Activated CD4-positive, CD25-positive, alpha-beta regulatory T cell (primary cell): Measurements from ENCODE around the gene FUT7.
"Not testable (repeated sequence)": the region's sequence is repeated elsewhere in the genome, so short reads cannot be mapped to it uniquely, and the experiment has no call there.

ENCODE experiments used
- DNase-seq, 4 experiments: peaks; one replicate each; lab custom pipeline; 2025; lab: John Stamatoyannopoulos, UW

Gene FUT7

GRCh38 chr9:137049544-137050449 is 17.9 kb upstream of the FUT7 start:
- peak in 2 of 4 experiments; percentile 32 to 46 for DNase-seq

DNA sequence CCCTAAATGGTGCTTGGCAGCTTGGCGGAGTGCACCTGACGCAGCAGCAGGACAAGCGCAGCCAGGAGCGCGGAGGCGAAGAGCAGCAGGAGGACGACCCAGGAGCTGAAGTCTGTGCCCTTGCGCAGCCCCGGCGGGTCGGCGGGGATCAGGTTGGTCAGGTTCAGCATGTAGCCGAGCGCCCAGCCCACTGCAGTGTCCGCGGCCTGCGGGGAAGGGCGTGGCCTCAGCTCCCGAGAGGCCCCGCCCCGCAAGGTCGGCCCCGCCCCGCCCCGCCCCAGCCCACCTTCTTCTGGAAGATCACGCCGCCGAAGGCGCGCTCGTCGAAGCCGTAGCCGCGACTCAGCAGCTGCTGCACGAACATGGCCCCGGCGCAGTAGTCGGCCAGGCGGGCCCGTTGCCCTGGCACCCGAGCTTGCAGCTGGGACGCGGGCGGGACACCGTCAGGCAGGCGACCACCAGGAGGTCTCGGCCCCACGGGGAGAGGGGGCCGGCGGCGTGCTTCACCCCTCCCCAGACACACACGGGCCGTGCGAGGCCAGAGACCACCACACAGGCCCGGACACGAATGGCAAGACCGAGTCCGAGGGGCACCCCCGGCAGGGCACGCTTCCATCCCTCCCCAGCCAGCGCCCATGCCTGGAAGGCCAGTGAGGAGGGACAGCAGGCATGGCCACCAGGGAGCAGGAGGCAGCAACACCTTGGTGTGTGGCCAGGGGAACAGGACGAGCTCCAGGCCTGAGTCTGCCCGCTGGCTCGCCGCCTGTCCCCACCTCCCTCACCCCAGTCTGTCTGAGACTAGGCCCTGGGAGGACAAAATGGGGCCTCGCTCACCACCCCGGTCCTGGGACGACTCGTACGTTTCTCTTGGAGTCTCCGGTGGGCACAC is 17.0 kb upstream of the FUT7 start:
- no peak for DNase-seq

GRCh38 chr9:137046088-137046787 is 14.3 kb upstream of the FUT7 start, which contains the start of gene NPDC1:
Gene NPDC1, minus strand, starts transcription at chr9:137046177. Its CDS starts 188 bp downstream, at chr9:137045989.
- peak; percentile 48 to 71 (median 63) for DNase-seq

DNA sequence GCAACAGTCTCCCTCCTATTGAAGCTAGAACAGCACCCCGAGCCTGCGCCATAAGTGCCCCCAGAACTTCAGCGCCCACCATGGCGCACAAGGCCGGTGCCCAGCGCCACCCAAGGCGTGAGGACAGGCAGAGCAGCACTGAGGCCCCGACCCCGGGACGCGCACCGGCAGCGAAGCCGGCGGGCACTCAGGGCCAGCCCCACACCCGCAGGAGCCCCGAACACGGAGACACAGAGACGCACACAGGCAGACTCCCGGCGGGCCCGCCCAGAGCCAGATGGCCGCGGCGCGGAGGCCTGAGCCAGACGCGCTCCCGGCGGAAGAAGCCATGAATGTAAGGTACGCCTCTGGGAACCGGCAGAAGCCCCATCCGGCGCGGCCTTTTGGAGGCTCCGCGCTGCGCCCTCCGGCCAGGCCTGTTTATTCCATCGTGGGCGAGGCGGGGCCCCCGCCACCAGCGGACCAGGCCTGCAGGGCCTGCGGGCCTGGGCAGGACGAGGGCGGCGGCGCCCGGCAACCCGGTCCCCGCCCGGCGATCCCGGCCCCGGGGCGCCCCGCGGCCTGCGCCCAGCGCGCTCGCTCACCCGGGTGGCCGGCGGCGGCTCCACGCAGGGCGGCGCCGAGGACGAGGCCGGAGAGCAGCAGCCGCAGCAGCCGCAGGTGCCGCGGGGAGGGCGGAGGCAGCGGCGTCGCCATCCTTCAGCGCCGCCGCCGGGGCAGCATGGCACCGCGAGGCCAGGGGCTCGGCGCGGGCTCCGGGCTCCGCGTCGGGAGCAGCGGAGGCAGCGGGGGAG is 13.6 kb upstream of the FUT7 start:
- DNase-seq, result no peak

DNA sequence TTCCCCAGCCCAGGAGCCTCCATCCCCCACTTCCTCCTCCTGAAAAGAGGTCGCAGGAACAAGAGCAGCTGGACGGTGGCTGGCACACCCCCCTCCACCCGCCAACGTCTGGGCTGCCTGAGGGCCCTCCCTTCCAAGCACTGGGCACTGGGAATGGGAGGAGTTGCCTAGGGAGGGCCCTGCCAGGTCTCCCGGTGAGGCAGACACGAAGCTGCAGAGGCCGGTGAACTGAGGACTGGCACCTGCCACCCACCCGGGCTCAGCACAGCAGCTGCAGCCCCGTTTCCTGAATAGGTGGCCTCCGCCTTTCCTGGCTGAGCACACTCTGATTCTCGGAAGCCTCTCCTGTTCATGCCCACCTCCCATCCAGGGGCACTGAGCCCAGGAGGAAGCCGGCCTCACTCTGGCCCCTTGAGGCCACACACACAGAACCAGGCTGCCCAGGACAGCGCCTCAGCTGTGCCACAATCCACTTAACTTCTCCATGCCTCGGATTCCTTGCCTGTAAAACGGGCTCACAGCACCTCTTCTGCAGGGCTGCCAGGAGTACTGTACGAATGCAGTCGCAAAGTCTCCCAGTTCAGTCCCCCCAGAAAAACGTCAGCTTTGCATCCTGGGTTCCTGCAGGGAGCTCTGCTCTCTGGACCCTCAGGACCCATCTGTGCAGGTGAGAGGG is 12.8 kb upstream of the FUT7 start:
- DNase-seq, result no peak

DNA sequence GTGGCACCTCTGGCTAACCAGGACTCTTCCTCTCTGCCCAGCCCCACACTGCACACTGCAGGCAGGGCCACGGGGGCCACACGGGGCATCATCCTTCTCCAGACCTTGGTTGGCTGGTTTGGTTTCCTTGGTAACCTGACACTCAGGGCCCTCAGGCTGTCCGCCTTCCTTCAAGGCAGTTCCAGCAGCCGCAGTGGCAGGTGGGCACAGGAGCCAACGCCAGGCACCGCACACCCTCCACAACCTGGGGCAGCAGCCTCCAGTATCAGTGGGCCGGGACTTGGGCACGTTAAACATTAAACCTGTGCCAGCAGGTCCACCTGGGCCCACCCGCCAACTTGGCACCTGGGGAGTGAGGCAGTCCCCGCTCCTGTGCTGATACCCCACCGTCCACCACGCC is 12.1 kb upstream of the FUT7 start:
- DNase-seq, result no peak

DNA sequence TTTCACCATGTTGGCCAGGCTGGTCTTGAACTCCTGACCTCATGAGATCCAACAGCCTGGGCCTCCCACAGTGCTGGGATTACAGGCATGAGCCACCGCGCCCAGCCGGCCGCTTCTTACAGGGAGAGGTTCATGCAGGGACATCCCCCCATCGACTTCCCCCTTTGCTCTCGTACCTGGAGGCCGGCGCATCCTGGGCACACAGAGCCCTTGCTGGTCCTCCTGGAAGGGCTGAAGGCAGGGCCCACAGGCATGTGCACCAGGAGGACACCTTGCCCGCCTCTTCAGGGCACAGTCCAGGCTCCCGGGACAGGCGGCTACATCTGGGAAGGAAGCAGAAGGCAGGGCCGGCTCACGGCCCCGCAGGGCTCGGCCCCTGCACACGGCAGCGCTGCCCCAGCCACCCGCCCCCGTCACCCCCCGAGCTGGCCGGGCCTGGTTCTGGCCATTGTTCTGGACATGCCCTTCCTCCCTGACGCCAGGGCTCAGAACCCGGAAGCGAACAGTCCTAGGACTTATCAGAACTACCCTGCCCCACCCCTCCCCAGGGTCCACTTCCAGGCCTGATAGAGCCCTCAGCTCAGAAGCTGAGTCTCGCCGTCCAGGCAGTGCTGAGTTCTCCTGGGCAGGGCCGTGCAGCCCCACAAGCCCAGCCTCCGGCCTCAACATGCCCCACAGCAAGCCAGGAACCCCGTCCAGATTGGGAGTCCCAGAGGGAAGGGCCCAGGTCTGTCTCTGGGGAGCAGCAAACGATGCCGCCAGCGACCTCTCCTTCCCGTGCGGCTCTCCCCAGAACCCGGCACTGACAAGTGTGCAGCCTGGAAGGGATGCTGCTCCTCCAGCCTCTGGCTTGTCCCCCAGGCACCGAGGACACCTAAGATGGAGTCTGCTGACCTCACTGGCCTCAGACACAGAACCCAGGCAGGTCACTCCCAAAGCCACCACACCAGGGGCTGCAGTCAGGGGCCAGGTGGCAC is 11.2 kb upstream of the FUT7 start:
- DNase-seq, result no peak

- no peak for DNase-seq
Observed at GRCh38 chr9:137041124-137041523, 9.2 kb upstream of the FUT7 start.

DNA sequence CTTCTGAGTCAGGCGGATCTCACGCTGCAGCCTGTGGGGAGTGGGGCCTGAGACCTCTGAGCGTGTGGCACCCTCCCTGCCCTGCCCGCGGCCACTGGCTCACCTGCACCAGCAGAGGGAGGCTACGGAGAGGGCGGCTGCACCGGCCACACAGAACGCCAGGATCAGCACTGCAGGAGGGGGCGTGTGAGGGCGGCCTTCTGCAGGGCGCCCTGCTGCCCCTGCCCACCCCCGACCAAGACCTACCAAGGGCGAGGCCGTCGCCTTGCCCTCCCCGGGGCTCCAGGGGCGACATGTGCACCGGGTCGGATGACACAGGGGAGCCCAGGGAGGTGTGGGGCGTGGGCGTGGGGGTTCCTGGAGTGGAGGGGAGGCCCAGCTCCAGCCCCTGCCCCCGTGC is 8.7 kb upstream of the FUT7 start:
- DNase-seq, result no peak

DNA sequence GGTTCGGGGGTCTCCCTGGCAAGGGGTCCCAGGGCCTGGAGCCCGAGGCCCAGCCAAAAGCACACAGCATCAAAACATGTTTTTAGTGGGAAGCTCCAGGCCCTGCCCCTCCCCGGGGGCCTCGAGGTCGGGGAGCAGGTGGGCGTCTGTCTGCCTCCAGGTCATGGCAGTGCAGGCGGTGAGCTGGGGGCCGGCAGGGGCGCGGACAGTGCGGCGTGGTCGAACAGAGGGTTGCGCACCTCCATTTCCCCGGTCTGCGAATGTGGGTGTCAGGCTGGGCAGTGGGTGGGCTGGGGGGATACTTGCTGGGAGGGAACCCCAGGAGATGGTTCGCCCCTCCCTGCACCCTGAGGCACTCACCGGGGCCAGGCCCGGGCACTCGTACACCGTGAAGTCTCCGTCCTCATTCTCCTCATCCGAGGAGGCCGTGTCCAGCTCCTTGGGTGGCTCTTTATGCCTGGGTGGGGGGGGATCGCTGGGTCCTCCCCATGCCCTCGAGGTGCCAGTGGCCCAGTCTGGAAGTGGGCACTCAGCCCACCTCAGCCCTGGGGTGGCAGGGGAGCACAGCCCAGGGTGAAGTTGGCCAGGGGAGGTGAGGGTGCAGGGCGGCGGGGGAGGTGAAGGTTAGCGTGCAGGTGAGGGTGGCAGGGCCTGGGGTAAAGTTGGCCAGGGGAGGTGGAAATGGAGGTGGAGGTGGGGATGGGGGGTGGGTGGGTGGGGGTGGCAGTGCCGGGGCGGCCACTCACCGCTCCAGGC is 7.9 kb upstream of the FUT7 start:
- DNase-seq, result no peak

DNA sequence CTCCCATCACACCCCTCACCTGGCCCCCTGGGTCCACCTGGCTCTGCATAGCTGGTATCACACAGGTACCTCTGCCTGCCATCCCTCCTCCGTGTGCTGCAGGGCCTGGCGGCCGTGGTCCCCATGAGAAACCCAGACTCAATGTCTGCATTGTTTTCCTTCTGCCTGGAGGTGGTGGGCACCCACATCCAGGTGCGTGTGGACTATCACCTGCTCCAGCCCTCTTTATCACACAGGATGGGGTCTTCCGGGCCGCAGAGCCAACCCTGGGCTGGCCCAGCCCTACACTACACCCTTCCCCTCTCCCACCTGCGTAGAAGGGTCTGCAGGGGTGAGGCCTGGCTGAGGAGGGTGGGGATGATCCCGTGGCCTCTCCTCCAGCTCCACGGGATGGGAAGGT is 7.0 kb upstream of the FUT7 start:
- DNase-seq, result no peak

GRCh38 chr9:137037483-137037882 is 5.6 kb upstream of the FUT7 start:
- DNase-seq, result no peak

DNA sequence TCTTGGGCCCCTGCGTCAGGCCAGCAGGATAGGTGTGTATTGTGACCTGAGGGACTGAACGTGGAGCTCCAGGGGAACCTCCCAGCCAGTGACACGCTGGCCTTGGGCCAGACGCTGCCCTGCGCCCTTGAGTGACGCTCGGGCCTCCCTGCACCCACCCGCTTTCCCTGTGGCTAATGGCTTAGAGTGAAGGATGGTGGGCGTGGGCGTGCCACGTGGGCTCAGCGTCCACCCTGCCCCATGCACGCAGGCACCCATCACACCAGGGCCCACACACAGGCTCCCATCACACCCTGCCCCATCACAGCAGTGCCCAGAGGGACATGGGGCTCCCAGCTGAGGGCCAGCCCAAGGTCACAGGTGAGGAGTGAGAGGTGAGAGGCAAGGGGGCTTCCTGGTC is 5.1 kb upstream of the FUT7 start:
- DNase-seq, result no peak

DNA sequence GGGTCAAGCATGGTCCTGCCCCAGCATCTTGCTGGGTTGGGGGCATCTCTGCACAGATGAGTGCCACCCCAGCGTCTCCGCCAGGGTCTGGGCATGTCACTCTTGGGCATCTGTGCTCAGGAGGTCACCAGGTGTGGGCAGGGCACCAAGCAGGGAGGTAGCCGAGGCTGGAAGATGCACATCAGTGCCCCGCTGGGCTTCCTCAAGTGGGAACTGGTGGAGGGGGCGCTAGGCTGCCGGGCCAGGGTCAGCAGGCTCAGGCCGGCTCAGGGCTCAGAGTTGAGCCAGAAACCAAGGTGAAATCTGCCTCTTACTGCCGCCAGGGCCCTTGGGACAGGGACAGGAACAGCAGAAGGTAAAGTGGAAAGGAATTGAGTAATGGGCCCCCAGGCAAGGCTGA is 4.0 kb upstream of the FUT7 start:
- DNase-seq, result no peak

DNA sequence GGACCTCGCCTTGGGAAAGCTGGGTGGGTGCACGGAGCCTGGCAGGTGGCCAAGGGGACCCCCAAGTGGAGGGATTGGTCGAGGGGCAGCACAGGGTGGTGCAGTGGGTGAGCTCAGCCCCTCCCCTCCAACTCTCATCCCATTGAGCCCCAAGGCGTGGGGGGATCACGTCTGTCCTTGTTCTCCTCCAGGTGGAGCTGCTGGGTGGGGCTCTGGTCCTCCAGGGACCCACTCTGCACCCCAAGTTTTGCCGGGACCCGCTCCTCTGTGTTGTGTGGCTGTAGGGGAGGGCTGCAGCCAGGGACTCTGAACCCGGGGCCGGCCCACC is 3.6 kb upstream of the FUT7 start:
- no peak for DNase-seq

- DNase-seq, result peak; percentile 66 to 83 (median 77)
Observed at GRCh38 chr9:137034709-137035506, 3.0 kb upstream of the FUT7 start.

- DNase-seq, result no peak
Observed at GRCh38 chr9:137034039-137034708, 2.3 kb upstream of the FUT7 start.

- not testable (repeated sequence) for DNase-seq
Observed at GRCh38 chr9:137033481-137033880, 1.6 kb upstream of the FUT7 start.
